Iris pigment epithelial cell (primary cell): Measurements from ENCODE around the gene RPEL1.
"Not testable (repeated sequence)": the region's sequence is repeated elsewhere in the genome, so short reads cannot be mapped to it uniquely, and the experiment has no call there.

Source experiments
- DNase-seq: peaks from one replicate; pipeline ENCODE4 v3.0.0-alpha.2; 2011; ENCODE audit warnings: low read depth

Gene RPEL1

GRCh38 chr10:103235775-103236174 is 9.9 kb upstream of the RPEL1 start:
- no peak for DNase-seq

- DNase-seq, result peak; percentile 42
Observed at GRCh38 chr10:103238506-103239252, 7.0 kb upstream of the RPEL1 start.

GRCh38 chr10:103241262-103242011 is 4.2 kb upstream of the RPEL1 start:
- peak; percentile 42 for DNase-seq

GRCh38 chr10:103244666-103245271 is 918 bp upstream of the RPEL1 start:
- peak; percentile 77 for DNase-seq

- DNase-seq, result no peak
Observed at GRCh38 chr10:103246324-103246723, 637 bp downstream of the RPEL1 start.

GRCh38 chr10:103254113-103254512 is 8.4 kb downstream of the RPEL1 start:
- no peak for DNase-seq

- DNase-seq, result peak; percentile 50
Observed at GRCh38 chr10:103254538-103255325, 9.0 kb downstream of the RPEL1 start.

- no peak for DNase-seq
Observed at GRCh38 chr10:103256613-103257012, 10.9 kb downstream of the RPEL1 start.

GRCh38 chr10:103257812-103258211 is 12.1 kb downstream of the RPEL1 start:
- DNase-seq, result no peak

- not testable (repeated sequence) for DNase-seq
Observed at GRCh38 chr10:103258928-103259327, 13.2 kb downstream of the RPEL1 start.

GRCh38 chr10:103259989-103260388 is 14.3 kb downstream of the RPEL1 start:
- DNase-seq, result no peak

GRCh38 chr10:103262229-103262628 is 16.5 kb downstream of the RPEL1 start:
- no peak for DNase-seq

- peak; percentile 78 for DNase-seq
Observed at GRCh38 chr10:103265717-103266329, 20.1 kb downstream of the RPEL1 start.

GRCh38 chr10:103273041-103273441 is 27.4 kb downstream of the RPEL1 start:
- DNase-seq, result peak; percentile 94

- no peak for DNase-seq
Observed at GRCh38 chr10:103276251-103276895, 30.7 kb downstream of the RPEL1 start.

GRCh38 chr10:103276896-103277712 is 31.4 kb downstream of the RPEL1 start, which contains the start of gene INA:
Gene INA (plus strand): TSS chr10:103277138. CDS start chr10:103277212, 74 bp downstream.
- DNase-seq, result peak; percentile 43

- DNase-seq, result no peak
Observed at GRCh38 chr10:103277713-103278536, 32.2 kb downstream of the RPEL1 start.

GRCh38 chr10:103278537-103278823 is 32.8 kb downstream of the RPEL1 start:
- DNase-seq, result no peak

- DNase-seq, result peak; percentile 38
Observed at GRCh38 chr10:103278862-103279298, 33.2 kb downstream of the RPEL1 start.
